Measurements from ENCODE around the gene ATP2B3. TPM values are rescaled to one million over a fixed set of nuclear protein-coding genes. Genes with fewer than 3 reads are reported as not detected.

The ATP2B3 gene
- total and polyA plus RNA-seq, 2 experiments from 2014 or later, result 0.17 TPM; not detected in 1

- no peak for TF ChIP-seq REST (IDR thresholded peaks at IDR 0.05; ENCODE audit: unreplicated experiment)
- no peak for TF ChIP-seq STAT1 (IDR thresholded peaks at IDR 0.05; ENCODE audit: unreplicated experiment)
- TF ChIP-seq ZNF331 (CRISPR knock-in tag; IDR thresholded peaks at IDR 0.05; ENCODE audit: low read depth), result no peak
- TF ChIP-seq ZNF114 (CRISPR knock-in tag; IDR thresholded peaks at IDR 0.05), result no peak
Observed at GRCh38 chrX:153580700-153581386, 63.4 kb downstream of the ATP2B3 start (continued).

- DNase-seq (ENCODE audit: low spot score), result no peak
Observed at GRCh38 chrX:153582896-153583295, 65.5 kb downstream of the ATP2B3 start.

GRCh38 chrX:153583433-153583832 lies 66.0 kb downstream of the ATP2B3 start:
- no peak overlapping the region for H3K4me3 ChIP-seq
- H4K20me1 ChIP-seq (replicated peaks; ENCODE audit: insufficient read depth), result no peaks in the 10 kb centered on the region
- no peaks in the 10 kb centered on the region for H3K27me3 ChIP-seq (ENCODE audit: insufficient read depth)
- DNase-seq (ENCODE audit: low spot score), result no peak
- no peak overlapping the region for H2AFZ ChIP-seq
- H3K27ac ChIP-seq (ENCODE audit: low read depth), result no peak overlapping the region
- H3K4me3 Mint-ChIP-seq, result no peak overlapping the region
- H3K4me1 ChIP-seq (ENCODE audit: insufficient read depth), result no peaks in the 10 kb centered on the region
- H3K36me3 Mint-ChIP-seq (ENCODE audit: low read depth), result 0 out of 3 replicates have a peak, but pooled peaks cover 9% of the 10 kb centered on the region
- H3K4me1 Mint-ChIP-seq, result peaks cover 20% of the 10 kb centered on the region
- H3F3A ChIP-seq (replicated peaks; ENCODE audit: low read depth), result no peaks in the 10 kb centered on the region
- ATAC-seq, result no peak
- H3K27me3 Mint-ChIP-seq (ENCODE audit: insufficient read depth, low read depth, poor library complexity), result peaks cover 2% of the 10 kb centered on the region
- H3K79me2 ChIP-seq (replicated peaks; ENCODE audit: insufficient read depth), result no peaks in the 10 kb centered on the region
- no peaks in the 10 kb centered on the region for H3K36me3 ChIP-seq (ENCODE audit: insufficient read depth)
- no peak overlapping the region for H3K27ac Mint-ChIP-seq
- no peaks in the 10 kb centered on the region for H3K9me2 ChIP-seq (ENCODE audit: insufficient read depth)
- H3K9me3 Mint-ChIP-seq, result no peaks in the 10 kb centered on the region; the same call in 2 of the 3 replicates
- no peak overlapping the region for H3K4me2 ChIP-seq
- TF ChIP-seq CREB1 (CRISPR knock-in tag; IDR thresholded peaks at IDR 0.05; ENCODE audit: low read depth) (no peak), EZH2 (IDR thresholded peaks at IDR 0.05; ENCODE audit: low read depth, unreplicated experiment) (no peak), STAT1 (IDR thresholded peaks at IDR 0.05; ENCODE audit: unreplicated experiment) (no peak), NANOG (IDR thresholded peaks at IDR 0.05; ENCODE audit: borderline replicate concordance) (no peak), POLR2AphosphoS5 (IDR thresholded peaks at IDR 0.05; ENCODE audit: low read depth) (no peak), ETS1 (IDR thresholded peaks at IDR 0.05) (no peak)

More at GRCh38 chrX:153582896-153583295, 65.5 kb downstream of the ATP2B3 start:
- Mint-ChIP-seq H3K9me3 (no peaks in the 10 kb centered on the region; the same call in 2 of the 3 replicates), H3K4me1 (peaks cover 23% of the 10 kb centered on the region), H3K27me3 (ENCODE audit: insufficient read depth, low read depth, poor library complexity) (peaks cover 2% of the 10 kb centered on the region), H3K27ac (no peak overlapping the region), H3K4me3 (no peak overlapping the region; the same call in 2 of the 3 replicates), H3K36me3 (ENCODE audit: low read depth) (0 out of 3 replicates have a peak, but pooled peaks cover 5% of the 10 kb centered on the region)
- H3K4me3 ChIP-seq, result no peak overlapping the region
- no peaks in the 10 kb centered on the region for H3K36me3 ChIP-seq (ENCODE audit: insufficient read depth)
- no peaks in the 10 kb centered on the region for H3K79me2 ChIP-seq (replicated peaks; ENCODE audit: insufficient read depth)
- H3K27me3 ChIP-seq (ENCODE audit: insufficient read depth), result no peaks in the 10 kb centered on the region
- H3K9me2 ChIP-seq (ENCODE audit: insufficient read depth), result no peaks in the 10 kb centered on the region
- no peak overlapping the region for H2AFZ ChIP-seq
- H3K27ac ChIP-seq (ENCODE audit: low read depth), result no peak overlapping the region
- H3K4me1 ChIP-seq (ENCODE audit: insufficient read depth), result no peaks in the 10 kb centered on the region
- H3K4me2 ChIP-seq, result no peak overlapping the region
- ATAC-seq, result no peak
- H4K20me1 ChIP-seq (replicated peaks; ENCODE audit: insufficient read depth), result no peaks in the 10 kb centered on the region
- no peak for TF ChIP-seq NANOG (IDR thresholded peaks at IDR 0.05; ENCODE audit: borderline replicate concordance)
- H3F3A ChIP-seq (replicated peaks; ENCODE audit: low read depth), result no peaks in the 10 kb centered on the region

Data from GM23338 (cell line).